ENCODE results near the gene DIPK1A. TPM values are rescaled to one million over a fixed set of nuclear protein-coding genes. Genes with fewer than 3 reads are reported as not detected.

Gene DIPK1A
- total and polyA plus RNA-seq, 11 donors: 2.8 to 11.6 (median 6.2) TPM

DNA sequence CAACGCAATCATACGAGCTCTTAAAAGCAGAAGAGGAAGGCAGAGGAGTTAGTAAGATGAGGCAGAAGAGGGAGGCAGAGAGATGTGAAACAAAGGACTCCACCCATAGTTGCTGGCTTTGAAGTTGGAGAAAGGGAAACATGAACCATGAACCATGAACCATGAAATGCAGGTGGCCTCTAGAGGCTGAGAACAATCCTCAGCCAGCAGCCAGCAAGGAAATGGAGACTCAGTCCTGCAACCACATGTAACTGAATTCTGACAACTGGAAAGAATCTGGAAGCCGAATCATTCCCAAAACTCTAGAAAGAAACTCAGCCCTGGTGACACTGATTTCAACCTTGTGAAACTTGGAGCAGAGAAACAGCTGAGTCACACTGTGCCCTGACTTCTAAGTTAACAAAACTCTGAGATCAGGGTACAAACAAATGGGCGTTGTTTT, 10.1 kb downstream of the DIPK1A start:
- no peaks in the 10 kb centered on the region for H3K9me3 ChIP-seq
- H3K4me3 ChIP-seq: no peak overlapping the region
- ATAC-seq (peak in 3 of 4 donors; percentile 22 to 55 (median 52)), DNase-seq (no peak)
- no peaks in the 10 kb centered on the region for H3K36me3 ChIP-seq
- H3K4me1 ChIP-seq: peaks cover 0 to 51% (median 3%) of the 10 kb centered on the region in 12 donors
- intact Hi-C loops (cut with DNase I): loop anchor here in 2 of 10 donors (10.0 kb wide), 1 partner anchor 86 kb away; no protein-coding TSS in a partner anchor
- H3K27me3 ChIP-seq: no peaks in the 10 kb centered on the region
- 68 to 81% (median 77%) methylated on average over 4 of the region's 4 CpGs for WGBS, 4 donors
- peak overlapping the region in 2 of 12 donors; percentile 46 to 80 for H3K27ac ChIP-seq
- TF ChIP-seq POLR2A (IDR thresholded peaks at IDR 0.05): no peak
- TF ChIP-seq, protein P1, sequence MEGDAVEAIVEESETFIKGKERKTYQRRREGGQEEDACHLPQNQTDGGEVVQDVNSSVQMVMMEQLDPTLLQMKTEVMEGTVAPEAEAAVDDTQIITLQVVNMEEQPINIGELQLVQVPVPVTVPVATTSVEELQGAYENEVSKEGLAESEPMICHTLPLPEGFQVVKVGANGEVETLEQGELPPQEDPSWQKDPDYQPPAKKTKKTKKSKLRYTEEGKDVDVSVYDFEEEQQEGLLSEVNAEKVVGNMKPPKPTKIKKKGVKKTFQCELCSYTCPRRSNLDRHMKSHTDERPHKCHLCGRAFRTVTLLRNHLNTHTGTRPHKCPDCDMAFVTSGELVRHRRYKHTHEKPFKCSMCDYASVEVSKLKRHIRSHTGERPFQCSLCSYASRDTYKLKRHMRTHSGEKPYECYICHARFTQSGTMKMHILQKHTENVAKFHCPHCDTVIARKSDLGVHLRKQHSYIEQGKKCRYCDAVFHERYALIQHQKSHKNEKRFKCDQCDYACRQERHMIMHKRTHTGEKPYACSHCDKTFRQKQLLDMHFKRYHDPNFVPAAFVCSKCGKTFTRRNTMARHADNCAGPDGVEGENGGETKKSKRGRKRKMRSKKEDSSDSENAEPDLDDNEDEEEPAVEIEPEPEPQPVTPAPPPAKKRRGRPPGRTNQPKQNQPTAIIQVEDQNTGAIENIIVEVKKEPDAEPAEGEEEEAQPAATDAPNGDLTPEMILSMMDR (IDR thresholded peaks at IDR 0.05): no peak

DNA sequence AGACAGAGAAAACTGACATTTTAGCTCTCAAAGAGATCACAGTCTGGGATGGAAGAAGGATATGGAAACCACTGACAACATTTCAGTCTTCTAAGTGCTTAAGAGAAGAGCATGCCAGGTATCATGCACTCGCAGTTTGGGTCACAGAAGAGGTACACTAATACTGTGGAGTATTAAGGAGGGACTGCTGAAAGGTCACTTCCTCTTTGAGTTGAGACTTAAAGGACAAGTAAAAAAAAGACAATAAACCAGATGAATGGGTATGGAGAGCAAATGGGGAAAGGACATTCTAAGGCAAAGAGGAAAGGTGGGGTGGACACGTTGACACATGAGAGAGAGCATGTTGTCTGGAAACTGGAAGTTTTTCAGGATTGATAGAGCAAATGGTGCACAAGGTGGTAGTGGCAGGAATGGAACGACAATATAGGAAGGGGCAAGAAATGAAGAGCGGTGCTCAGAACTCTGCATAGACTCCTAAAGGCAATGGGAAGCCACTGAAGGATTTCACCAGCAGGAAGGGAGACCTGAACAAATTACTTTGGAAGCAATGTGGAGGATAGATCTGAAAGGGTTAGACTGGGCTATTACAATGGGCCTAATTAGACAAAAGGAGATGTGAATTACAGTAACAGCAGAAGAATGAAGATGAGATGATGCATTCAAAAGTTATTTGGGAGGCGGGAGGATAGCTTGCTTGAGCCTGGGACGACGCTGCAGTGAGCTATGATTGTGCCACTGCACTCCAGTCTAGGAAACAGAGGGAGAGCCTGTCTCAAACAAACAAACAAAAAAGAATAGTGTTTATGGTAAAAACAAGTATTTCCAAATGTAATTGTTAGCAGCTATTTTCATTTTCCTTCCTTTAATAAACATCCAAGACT, 11.1 kb downstream of the DIPK1A start:
- WGBS, 4 donors: 80 to 87% (median 83%) methylated on average over 7 of the region's 7 CpGs
- Histone ChIP-seq H3K9me3 (no peaks in the 10 kb centered on the region), H3K27me3 (no peaks in the 10 kb centered on the region), H3K36me3 (no peaks in the 10 kb centered on the region), H3K27ac (peak overlapping the region in 2 of 12 donors; percentile 46 to 80), H3K4me1 (peaks cover 0 to 54% (median 7%) of the 10 kb centered on the region in 12 donors), H3K4me3 (no peak overlapping the region)
- ATAC-seq (no peak), DNase-seq (no peak)
- TF ChIP-seq, protein P1 (IDR thresholded peaks at IDR 0.05): no peak
- TF ChIP-seq POLR2A (IDR thresholded peaks at IDR 0.05): no peak
- intact Hi-C loops (cut with DNase I): loop anchor here in 2 of 10 donors (10.0 kb wide), 1 partner anchor 85 kb away; no protein-coding TSS in a partner anchor

- 91 to 98% (median 96%) methylated on average over 1 of the region's 1 CpG for WGBS, 4 donors
- no peak for TF ChIP-seq POLR2A (IDR thresholded peaks at IDR 0.05)
- TF ChIP-seq, protein P1 (IDR thresholded peaks at IDR 0.05): no peak
- ATAC-seq: no peak
- peaks cover 0 to 54% (median 18%) of the 10 kb centered on the region in 12 donors for H3K4me1 ChIP-seq
- no peak overlapping the region for H3K4me3 ChIP-seq
- no peaks in the 10 kb centered on the region for H3K9me3 ChIP-seq
- DNase-seq: no peak
- intact Hi-C loops (cut with DNase I): no loop called here
- no peaks in the 10 kb centered on the region for H3K36me3 ChIP-seq
- H3K27ac ChIP-seq: no peak overlapping the region
- H3K27me3 ChIP-seq: no peaks in the 10 kb centered on the region
Observed at GRCh38 chr1:92948071-92948470, 13.2 kb downstream of the DIPK1A start.

GRCh38 chr1:92945748-92946270, 15.5 kb downstream of the DIPK1A start:
- H3K4me1 ChIP-seq: peaks cover 0 to 51% (median 24%) of the 10 kb centered on the region in 12 donors
- H3K27me3 ChIP-seq: no peaks in the 10 kb centered on the region
- ATAC-seq (no peak), DNase-seq (no peak)
- 87 to 91% (median 88%) methylated on average over 4 of the region's 4 CpGs for WGBS, 4 donors
- intact Hi-C loops (cut with DNase I): no loop called here
- no peak for TF ChIP-seq POLR2A (IDR thresholded peaks at IDR 0.05)
- TF ChIP-seq, protein P1 (IDR thresholded peaks at IDR 0.05): no peak
- no peak overlapping the region for H3K4me3 ChIP-seq
- H3K27ac ChIP-seq: peak overlapping the region in 4 of 12 donors; percentile 1 to 67 (median 32)
- no peaks in the 10 kb centered on the region for H3K36me3 ChIP-seq
- no peaks in the 10 kb centered on the region for H3K9me3 ChIP-seq
